GM12878 (cell line): ENCODE measurements around the gene RP9.

ENCODE experiments used
- EZH2 ChIP-seq: IDR thresholded peaks from 2 replicates; pipeline ENCODE4 v1.6.1; 2012; ENCODE audit warnings: low read depth, mild to moderate bottlenecking, control low read depth, inconsistent platforms, low read length, borderline replicate concordance; ENCODE audit not compliant: control insufficient read depth
- GABPA ChIP-seq: IDR thresholded peaks from 2 replicates; pipeline ENCODE4 v1.6.1; 2014; ENCODE audit warnings: antibody characterized with exemption, low read depth, mild to moderate bottlenecking, inconsistent platforms
- GATAD2B ChIP-seq: fragments of 450-650 bp; conservative IDR thresholded peaks from 2 replicates; pipeline ENCODE4 v1.6.1; 2017; ENCODE audit warnings: low read depth, mild to moderate bottlenecking, moderate library complexity
- MXI1 ChIP-seq: fragments of 150-350 bp; IDR thresholded peaks from 2 replicates; pipeline ENCODE4 v1.6.1; 2011; ENCODE audit warnings: low read depth, mild to moderate bottlenecking, inconsistent platforms, low read length, improper control_type of control experiment
- PBX3 ChIP-seq: IDR thresholded peaks from 2 replicates; pipeline ENCODE4 v1.6.1; 2011; ENCODE audit warnings: mild to moderate bottlenecking, low read depth, low read length, moderate library complexity; ENCODE audit not compliant: insufficient replicate concordance
- POLR2A ChIP-seq: IDR thresholded peaks from 2 replicates; pipeline ENCODE4 v1.6.1; 2011; ENCODE audit warnings: low read depth, mild to moderate bottlenecking, low read length
- REST ChIP-seq: IDR thresholded peaks from 2 replicates; pipeline ENCODE4 v1.6.1; 2012; ENCODE audit warnings: mild to moderate bottlenecking, low read depth, low read length
- RFX5 ChIP-seq: IDR thresholded peaks from 2 replicates; pipeline ENCODE4 v1.6.1; 2011; ENCODE audit warnings: low read depth, low read length, improper control_type of control experiment
- USF1 ChIP-seq: IDR thresholded peaks from 2 replicates; pipeline ENCODE4 v1.6.1; 2011; ENCODE audit warnings: borderline replicate concordance, low read depth, mild to moderate bottlenecking, moderate library complexity, mixed read lengths, low read length; ENCODE audit not compliant: insufficient read depth; ENCODE audit errors: extremely low read length

- TF ChIP-seq EZH2 (no peak), REST (no peak), MXI1 (no peak), POLR2A (no peak), GABPA (no peak), GATAD2B (no peak), USF1 (no peak), PBX3 (no peak), RFX5 (no peak)
Observed at GRCh38 chr7:33108554-33109004, 625 bp downstream of the RP9 start.
